H1 (cell line): ENCODE results near the gene PCBP1. TPM values are rescaled to one million over a fixed set of nuclear protein-coding genes. Genes with fewer than 3 reads are reported as not detected.

ENCODE experiments used
- CREB1 ChIP-seq: IDR thresholded peaks from 2 replicates; pipeline ENCODE4 v1.6.1; 2012; ENCODE audit warnings: inconsistent platforms
- FOSL1 ChIP-seq: IDR thresholded peaks from 2 replicates; pipeline ENCODE4 v1.6.1; 2011; ENCODE audit warnings: mild to moderate bottlenecking, low read depth, low read length, moderate library complexity; ENCODE audit not compliant: insufficient read depth
- NRF1 ChIP-seq: IDR thresholded peaks from 2 replicates; pipeline ENCODE4 v1.6.1; 2011; ENCODE audit warnings: mild to moderate bottlenecking, low read depth, low read length, improper control_type of control experiment
- PHF8 ChIP-seq: fragments of 200-600 bp; sonication (generic); conservative IDR thresholded peaks from 2 replicates; pipeline ENCODE4 v1.7.1; 2012; ENCODE audit warnings: low read depth, mild to moderate bottlenecking, inconsistent platforms, low read length, moderate library complexity
- RXRA ChIP-seq: IDR thresholded peaks from 2 replicates; pipeline ENCODE4 v1.6.1; 2011; ENCODE audit warnings: low read depth, mild to moderate bottlenecking, low read length, moderate library complexity; ENCODE audit not compliant: insufficient read depth
- ZNF274 ChIP-seq: IDR thresholded peaks from 2 replicates; pipeline ENCODE4 v1.7.0; 2012; ENCODE audit warnings: low read length, borderline replicate concordance; ENCODE audit errors: extremely low read depth
- polyA plus RNA-seq, 7 experiments: library from polyadenylated mRNA; depleted of rRNA in 3 of 7; stranded (reverse) in 5 of 7; unstranded in 2 of 7; fragments of >200 nt in 5 of 7; fragments of 200-250 nt in 2 of 7; gene quantifications; 1 replicate in 5 of 7; 2 replicates in 1 of 7; 4 replicates in 1 of 7; pipeline versions ENCODE4 v1.2.1 to v1.2.3, GENCODE V29; 2011 to 2013; ENCODE audit warnings: missing spikeins in 2 of 7, mixed read lengths in 2 of 7
- total RNA-seq: library from RNA; stranded (reverse); fragmentation: NEBNext Ultra II Directional; extraction: Animal tissue kit (Norgen Biotek cat#: 25700); gene quantifications from 2 replicates; pipeline ENCODE4 v1.2.1, GENCODE V29; 2021
- TF ChIP-seq, protein P1 (sequence below): IDR thresholded peaks from 2 replicates; pipeline ENCODE4 v1.6.1; 2012; ENCODE audit warnings: low read length, inconsistent platforms

Gene PCBP1
- total and polyA plus RNA-seq, 2 of the 8 experiments (the other 6 are each of a cell fraction or from before 2014, with no cell fraction given), result 279 to 493 TPM

DNA sequence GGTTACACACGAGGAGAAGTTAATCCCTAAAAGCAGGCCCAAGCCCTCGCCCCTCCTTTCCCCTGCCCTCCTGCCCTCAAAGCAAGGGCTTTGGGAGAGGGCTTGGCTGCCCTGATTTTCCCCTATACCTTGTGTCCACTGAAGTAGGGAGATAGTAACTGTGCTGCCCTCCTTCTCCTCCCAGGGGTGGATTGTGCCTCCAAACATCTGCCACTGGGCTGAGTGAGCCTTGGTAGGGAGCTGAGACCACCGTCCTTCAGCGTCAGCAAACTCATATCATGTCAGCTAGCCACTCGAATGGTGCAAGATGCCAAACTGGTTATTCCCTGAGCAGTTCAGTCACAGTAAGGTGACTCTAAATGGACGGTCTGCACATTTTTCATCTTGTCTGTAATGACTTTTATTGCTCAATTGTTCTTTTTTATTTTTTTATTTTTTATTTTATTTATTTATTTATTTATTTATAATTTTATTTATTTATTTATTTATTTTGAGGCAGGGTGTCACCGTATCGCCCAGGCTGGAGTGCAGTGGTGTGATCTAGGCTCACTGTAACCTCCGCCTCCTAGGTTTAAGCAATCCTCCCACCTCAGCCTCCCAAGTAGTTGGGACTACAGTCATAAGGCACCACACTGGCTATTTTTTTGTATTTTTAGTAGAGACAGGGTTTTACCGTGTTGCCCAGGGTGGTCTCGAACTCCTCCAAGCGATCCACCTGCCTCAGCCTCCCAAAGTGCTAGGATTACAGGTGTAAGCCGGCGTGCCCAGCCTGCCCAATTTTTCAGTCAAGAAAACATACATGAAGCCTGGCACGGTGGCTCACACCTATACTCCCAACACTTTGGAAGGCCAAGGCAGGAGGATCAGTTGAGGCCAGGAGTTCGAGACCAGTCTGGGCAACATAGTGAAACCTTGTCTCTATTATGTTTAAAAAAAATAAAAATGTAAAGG, 8.7 kb downstream of the PCBP1 start (continued):
- TF ChIP-seq, protein P1, sequence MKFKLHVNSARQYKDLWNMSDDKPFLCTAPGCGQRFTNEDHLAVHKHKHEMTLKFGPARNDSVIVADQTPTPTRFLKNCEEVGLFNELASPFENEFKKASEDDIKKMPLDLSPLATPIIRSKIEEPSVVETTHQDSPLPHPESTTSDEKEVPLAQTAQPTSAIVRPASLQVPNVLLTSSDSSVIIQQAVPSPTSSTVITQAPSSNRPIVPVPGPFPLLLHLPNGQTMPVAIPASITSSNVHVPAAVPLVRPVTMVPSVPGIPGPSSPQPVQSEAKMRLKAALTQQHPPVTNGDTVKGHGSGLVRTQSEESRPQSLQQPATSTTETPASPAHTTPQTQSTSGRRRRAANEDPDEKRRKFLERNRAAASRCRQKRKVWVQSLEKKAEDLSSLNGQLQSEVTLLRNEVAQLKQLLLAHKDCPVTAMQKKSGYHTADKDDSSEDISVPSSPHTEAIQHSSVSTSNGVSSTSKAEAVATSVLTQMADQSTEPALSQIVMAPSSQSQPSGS, result no peak
- TF ChIP-seq ZNF274 (no peak), CREB1 (no peak), RXRA (no peak), PHF8 (no peak), NRF1 (no peak), FOSL1 (no peak)
